OCI-LY3 (cell line): Measurements from ENCODE around the gene CCDC74B.
"Not testable (repeated sequence)": the region's sequence is repeated elsewhere in the genome, so short reads cannot be mapped to it uniquely, and the experiment has no call there.

ENCODE experiments used
- CTCF ChIP-seq: fragments of 200-600, 300-600 bp; sonication (generic); IDR thresholded peaks from 2 replicates; pipeline ENCODE4 v1.5.1; 2014; ENCODE audit warnings: antibody characterized with exemption, low read length, low read depth
- EZH2phosphoT487 ChIP-seq: fragments of 200-600 bp; shearing (Covaris generic); IDR thresholded peaks from 2 replicates; pipeline ENCODE4 v1.6.1; 2018; ENCODE audit warnings: antibody characterized with exemption, mixed run types, low read depth

- not testable (repeated sequence) for TF ChIP-seq CTCF, EZH2phosphoT487
Measured at GRCh38 chr2:130159376-130159775, 14.5 kb upstream of the CCDC74B start.
